Caco-2 (cell line): ENCODE data around the gene OR2T8. TPM values are rescaled to one million over a fixed set of nuclear protein-coding genes. Genes with fewer than 3 reads are reported as not detected.

ENCODE experiments used
- BruUV-seq: library from RNA; stranded (reverse); fragments of 400-500 nt; replicated peaks from 2 replicates; lab custom pipeline; 2021; lab: Mats Ljungman, UMichigan
- CTCF ChIA-PET: fragments of 300-600 bp; sonication (Branson Sonifier 250); formaldehyde crosslinking; loops from one replicate; lab custom pipeline; 2022; ENCODE audit warnings: antibody characterized with exemption; lab: Charles Lee
- POLR2A ChIA-PET: fragments of 300-600 bp; sonication (Branson Sonifier 250); formaldehyde crosslinking; loops from one replicate; lab custom pipeline; 2022; ENCODE audit warnings: antibody characterized with exemption; lab: Charles Lee
- DNase-seq, 2 experiments: peaks; one replicate each; pipeline versions ENCODE4 v3.0.0 to v3.0.0-alpha.2; 2020 to 2022
- H3K27me3 ChIP-seq: replicated peaks from 2 replicates; pipeline ENCODE4 v1.6.0; 2011; ENCODE audit warnings: low read length; ENCODE audit not compliant: control insufficient read depth, insufficient read depth
- H3K36me3 ChIP-seq: 2 replicates; pipeline ENCODE4 v1.5.1; 2011; ENCODE audit warnings: low read length; ENCODE audit not compliant: control insufficient read depth, insufficient read depth
- H3K4me1 ChIP-seq: fragments of 250-450 bp; sonication (Bioruptor Pico); 2 replicates; pipeline ENCODE4 v1.5.1; 2020; ENCODE audit warnings: mild to moderate bottlenecking
- H3K4me3 ChIP-seq: 2 replicates; pipeline ENCODE4 v1.5.1; 2011; ENCODE audit warnings: low read depth, mild to moderate bottlenecking, control low read depth, low read length
- H3K9me3 ChIP-seq: fragments of 250-450 bp; sonication (Bioruptor Pico); 2 replicates; pipeline ENCODE4 v1.5.1; 2020; ENCODE audit warnings: mild to moderate bottlenecking, moderate library complexity
- H3K27ac Mint-ChIP-seq: one replicate; pipeline ENCODE4 v1.8.0; 2022; ENCODE audit warnings: mixed read lengths; ENCODE audit not compliant: unreplicated experiment
- H3K27me3 Mint-ChIP-seq: one replicate; pipeline ENCODE4 v1.8.0; 2022; ENCODE audit warnings: mixed read lengths; ENCODE audit not compliant: insufficient read depth, unreplicated experiment
- H3K36me3 Mint-ChIP-seq: one replicate; pipeline ENCODE4 v1.8.0; 2022; ENCODE audit warnings: mild to moderate bottlenecking, mixed read lengths; ENCODE audit not compliant: insufficient read depth, unreplicated experiment
- H3K4me1 Mint-ChIP-seq: one replicate; pipeline ENCODE4 v1.8.0; 2022; ENCODE audit warnings: low read depth, mixed read lengths; ENCODE audit not compliant: unreplicated experiment
- H3K4me3 Mint-ChIP-seq: one replicate; pipeline ENCODE4 v1.8.0; 2022; ENCODE audit warnings: mild to moderate bottlenecking, moderate library complexity, mixed read lengths; ENCODE audit not compliant: unreplicated experiment
- H3K9me3 Mint-ChIP-seq: one replicate; pipeline ENCODE4 v1.8.0; 2022; ENCODE audit warnings: mixed read lengths; ENCODE audit not compliant: unreplicated experiment
- CTCF ChIP-seq, 2 experiments: fragments of 200-600 bp in 1 of 2; IDR thresholded peaks; 1 replicate in 1 of 2; 2 replicates in 1 of 2; pipeline versions ENCODE4 v1.5.1 to v1.8.0; 2011 to 2022; ENCODE audit warnings: antibody characterized with exemption in 1 of 2, control low read depth in 1 of 2, inconsistent platforms in 1 of 2, low read depth in 1 of 2, low read length in 1 of 2, mild to moderate bottlenecking in 1 of 2, moderate library complexity in 1 of 2; ENCODE audit not compliant: insufficient read depth in 1 of 2, severe bottlenecking in 1 of 2, unreplicated experiment in 1 of 2
- intact Hi-C: fragments of 100-400 bp; cut with micrococcal nuclease; formaldehyde crosslinking; loops from one replicate; pipeline ENCODE4 v1.10.0; 2022; ENCODE audit not compliant: unreplicated experiment
- total RNA-seq: library from RNA; stranded (reverse); gene quantifications from 2 replicates; pipeline ENCODE4 v1.2.3, GENCODE V29; 2022

Gene OR2T8
- total RNA-seq, 1 experiment from 2014 or later: not detected

- no peaks in the 10 kb centered on the region for H3K27me3 ChIP-seq
- no peaks in the 10 kb centered on the region for H3K4me1 ChIP-seq
- ChIA-PET CTCF (no interaction called here), POLR2A (no interaction called here)
- intact Hi-C loops: no loop called here
- H3K4me3 Mint-ChIP-seq: no peak overlapping the region
- H3K36me3 ChIP-seq: no peaks in the 10 kb centered on the region
- H3K9me3 Mint-ChIP-seq: peaks cover 16% of the 10 kb centered on the region
- no peak for DNase-seq
- no peak for TF ChIP-seq CTCF (IDR thresholded peaks at IDR 0.05; ENCODE audit: insufficient read depth in 1 of 2, low read depth in 1 of 2, low read length in 1 of 2, severe bottlenecking in 1 of 2, unreplicated experiment in 1 of 2)
- no peaks in the 10 kb centered on the region for H3K27me3 Mint-ChIP-seq
- H3K27ac Mint-ChIP-seq: no peak overlapping the region
- no peaks in the 10 kb centered on the region for H3K9me3 ChIP-seq
- no peaks in the 10 kb centered on the region for H3K36me3 Mint-ChIP-seq
- BruUV-seq: no TSS peak
- H3K4me1 Mint-ChIP-seq: no peaks in the 10 kb centered on the region
- no peak overlapping the region for H3K4me3 ChIP-seq
Measured at GRCh38 chr1:247942624-247943023, 22.6 kb downstream of the OR2T8 start.

- no peaks in the 10 kb centered on the region for H3K27me3 ChIP-seq
- Mint-ChIP-seq H3K36me3 (no peaks in the 10 kb centered on the region), H3K4me1 (no peaks in the 10 kb centered on the region), H3K9me3 (peaks cover 16% of the 10 kb centered on the region), H3K27me3 (no peaks in the 10 kb centered on the region), H3K4me3 (no peak within 1 kb of the TSS), H3K27ac (no peak within 1 kb of the TSS)
- DNase-seq: no peak
- BruUV-seq: no TSS peak
- no peak within 1 kb of the TSS for H3K4me3 ChIP-seq
- H3K4me1 ChIP-seq: no peaks in the 10 kb centered on the region
- no peak for TF ChIP-seq CTCF (IDR thresholded peaks at IDR 0.05; ENCODE audit: insufficient read depth in 1 of 2, low read depth in 1 of 2, low read length in 1 of 2, severe bottlenecking in 1 of 2, unreplicated experiment in 1 of 2)
- intact Hi-C loops: no loop called here
- H3K9me3 ChIP-seq: no peaks in the 10 kb centered on the region; the same call in 1 of the 2 replicates
- no peaks in the 10 kb centered on the region for H3K36me3 ChIP-seq
- POLR2A ChIA-PET: no interaction called here
- CTCF ChIA-PET: no interaction called here
Measured at GRCh38 chr1:247948558-247948957, 28.5 kb downstream of the OR2T8 start, which contains the start of gene OR2L8. Gene OR2L8 (plus strand): TSS chr1:247948858. CDS start chr1:247948858, 0 bp downstream.

- intact Hi-C loops: no loop called here
- Mint-ChIP-seq H3K36me3 (no peaks in the 10 kb centered on the region), H3K9me3 (peaks cover 9% of the 10 kb centered on the region), H3K4me1 (no peaks in the 10 kb centered on the region), H3K27ac (no peak overlapping the region), H3K4me3 (no peak overlapping the region), H3K27me3 (no peaks in the 10 kb centered on the region)
- TF ChIP-seq CTCF (IDR thresholded peaks at IDR 0.05; ENCODE audit: insufficient read depth in 1 of 2, low read depth in 1 of 2, low read length in 1 of 2, severe bottlenecking in 1 of 2, unreplicated experiment in 1 of 2): no peak
- Histone ChIP-seq H3K4me3 (no peak overlapping the region), H3K36me3 (no peaks in the 10 kb centered on the region), H3K4me1 (no peaks in the 10 kb centered on the region), H3K27me3 (no peaks in the 10 kb centered on the region), H3K9me3 (no peaks in the 10 kb centered on the region; the same call in 1 of the 2 replicates)
- ChIA-PET CTCF (no interaction called here), POLR2A (no interaction called here)
- no TSS peak for BruUV-seq
- DNase-seq: no peak
Measured at GRCh38 chr1:247953408-247953807, 33.4 kb downstream of the OR2T8 start.
